HL-60 (cell line): ENCODE data around the gene GSTP1.

Experiments
- GABPA ChIP-seq: IDR thresholded peaks from 2 replicates; pipeline ENCODE4 v1.6.1; 2012; ENCODE audit warnings: low read depth
- POLR2AphosphoS5 ChIP-seq: IDR thresholded peaks from 2 replicates; pipeline ENCODE4 v1.6.1; 2012; ENCODE audit warnings: low read depth
- SPI1 ChIP-seq: IDR thresholded peaks from 2 replicates; pipeline ENCODE4 v1.6.1; 2012; ENCODE audit warnings: low read depth, mild to moderate bottlenecking, borderline replicate concordance
- TF ChIP-seq, protein P1 (sequence below): IDR thresholded peaks from one replicate; pipeline ENCODE4 v1.5.1; 2011; ENCODE audit warnings: low read length, control low read depth, inconsistent platforms; ENCODE audit not compliant: insufficient read depth
- TF ChIP-seq, protein P2 (sequence below): IDR thresholded peaks from 2 replicates; pipeline ENCODE4 v1.6.1; 2012; ENCODE audit warnings: low read depth; ENCODE audit not compliant: insufficient replicate concordance

DNA sequence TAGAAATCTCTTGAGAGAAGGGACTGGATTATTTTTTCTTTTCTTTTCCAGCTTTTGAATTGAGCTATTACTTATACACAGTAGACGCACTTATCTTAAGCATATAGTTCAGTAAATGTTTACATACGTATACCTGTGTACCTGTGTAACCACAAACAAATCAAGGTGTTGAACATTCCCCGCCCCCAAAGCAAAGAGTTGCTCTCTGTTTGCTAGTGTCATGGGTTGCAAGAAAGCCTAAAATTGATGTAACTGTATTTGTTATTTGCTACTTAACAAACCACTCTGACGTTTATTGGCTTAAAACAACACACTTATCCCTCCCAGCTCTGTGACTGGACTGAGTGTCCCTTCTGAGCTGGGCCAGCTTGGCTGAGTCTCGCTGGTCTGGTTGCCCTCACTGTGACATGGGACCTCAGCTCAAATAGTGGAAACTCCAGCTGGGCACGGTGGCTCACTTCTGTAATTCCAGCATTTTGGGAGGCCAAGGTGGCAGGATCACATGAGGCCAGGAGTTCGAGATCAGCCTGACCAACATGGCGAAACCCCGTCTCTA lies 35.0 kb upstream of the GSTP1 start:
- TF ChIP-seq, protein P1, sequence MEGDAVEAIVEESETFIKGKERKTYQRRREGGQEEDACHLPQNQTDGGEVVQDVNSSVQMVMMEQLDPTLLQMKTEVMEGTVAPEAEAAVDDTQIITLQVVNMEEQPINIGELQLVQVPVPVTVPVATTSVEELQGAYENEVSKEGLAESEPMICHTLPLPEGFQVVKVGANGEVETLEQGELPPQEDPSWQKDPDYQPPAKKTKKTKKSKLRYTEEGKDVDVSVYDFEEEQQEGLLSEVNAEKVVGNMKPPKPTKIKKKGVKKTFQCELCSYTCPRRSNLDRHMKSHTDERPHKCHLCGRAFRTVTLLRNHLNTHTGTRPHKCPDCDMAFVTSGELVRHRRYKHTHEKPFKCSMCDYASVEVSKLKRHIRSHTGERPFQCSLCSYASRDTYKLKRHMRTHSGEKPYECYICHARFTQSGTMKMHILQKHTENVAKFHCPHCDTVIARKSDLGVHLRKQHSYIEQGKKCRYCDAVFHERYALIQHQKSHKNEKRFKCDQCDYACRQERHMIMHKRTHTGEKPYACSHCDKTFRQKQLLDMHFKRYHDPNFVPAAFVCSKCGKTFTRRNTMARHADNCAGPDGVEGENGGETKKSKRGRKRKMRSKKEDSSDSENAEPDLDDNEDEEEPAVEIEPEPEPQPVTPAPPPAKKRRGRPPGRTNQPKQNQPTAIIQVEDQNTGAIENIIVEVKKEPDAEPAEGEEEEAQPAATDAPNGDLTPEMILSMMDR = no peak
- TF ChIP-seq, protein P2, sequence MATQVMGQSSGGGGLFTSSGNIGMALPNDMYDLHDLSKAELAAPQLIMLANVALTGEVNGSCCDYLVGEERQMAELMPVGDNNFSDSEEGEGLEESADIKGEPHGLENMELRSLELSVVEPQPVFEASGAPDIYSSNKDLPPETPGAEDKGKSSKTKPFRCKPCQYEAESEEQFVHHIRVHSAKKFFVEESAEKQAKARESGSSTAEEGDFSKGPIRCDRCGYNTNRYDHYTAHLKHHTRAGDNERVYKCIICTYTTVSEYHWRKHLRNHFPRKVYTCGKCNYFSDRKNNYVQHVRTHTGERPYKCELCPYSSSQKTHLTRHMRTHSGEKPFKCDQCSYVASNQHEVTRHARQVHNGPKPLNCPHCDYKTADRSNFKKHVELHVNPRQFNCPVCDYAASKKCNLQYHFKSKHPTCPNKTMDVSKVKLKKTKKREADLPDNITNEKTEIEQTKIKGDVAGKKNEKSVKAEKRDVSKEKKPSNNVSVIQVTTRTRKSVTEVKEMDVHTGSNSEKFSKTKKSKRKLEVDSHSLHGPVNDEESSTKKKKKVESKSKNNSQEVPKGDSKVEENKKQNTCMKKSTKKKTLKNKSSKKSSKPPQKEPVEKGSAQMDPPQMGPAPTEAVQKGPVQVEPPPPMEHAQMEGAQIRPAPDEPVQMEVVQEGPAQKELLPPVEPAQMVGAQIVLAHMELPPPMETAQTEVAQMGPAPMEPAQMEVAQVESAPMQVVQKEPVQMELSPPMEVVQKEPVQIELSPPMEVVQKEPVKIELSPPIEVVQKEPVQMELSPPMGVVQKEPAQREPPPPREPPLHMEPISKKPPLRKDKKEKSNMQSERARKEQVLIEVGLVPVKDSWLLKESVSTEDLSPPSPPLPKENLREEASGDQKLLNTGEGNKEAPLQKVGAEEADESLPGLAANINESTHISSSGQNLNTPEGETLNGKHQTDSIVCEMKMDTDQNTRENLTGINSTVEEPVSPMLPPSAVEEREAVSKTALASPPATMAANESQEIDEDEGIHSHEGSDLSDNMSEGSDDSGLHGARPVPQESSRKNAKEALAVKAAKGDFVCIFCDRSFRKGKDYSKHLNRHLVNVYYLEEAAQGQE = no peak
- TF ChIP-seq POLR2AphosphoS5 (no peak), SPI1 (no peak), GABPA (no peak)
